Caco-2 (cell line): ENCODE measurements around the gene SH2D6. TPM values are rescaled to one million over a fixed set of nuclear protein-coding genes. Genes with fewer than 3 reads are reported as not detected.

Source experiments
- BruUV-seq: library from RNA; stranded (reverse); fragments of 400-500 nt; replicated peaks from 2 replicates; lab custom pipeline; 2021; lab: Mats Ljungman, UMichigan
- CTCF ChIA-PET: fragments of 300-600 bp; sonication (Branson Sonifier 250); formaldehyde crosslinking; loops from one replicate; lab custom pipeline; 2022; ENCODE audit warnings: antibody characterized with exemption; lab: Charles Lee
- POLR2A ChIA-PET: fragments of 300-600 bp; sonication (Branson Sonifier 250); formaldehyde crosslinking; loops from one replicate; lab custom pipeline; 2022; ENCODE audit warnings: antibody characterized with exemption; lab: Charles Lee
- DNase-seq, 2 experiments: peaks; one replicate each; pipeline versions ENCODE4 v3.0.0 to v3.0.0-alpha.2; 2020 to 2022
- H3K27me3 ChIP-seq: replicated peaks from 2 replicates; pipeline ENCODE4 v1.6.0; 2011; ENCODE audit warnings: low read length; ENCODE audit not compliant: control insufficient read depth, insufficient read depth
- H3K36me3 ChIP-seq: 2 replicates; pipeline ENCODE4 v1.5.1; 2011; ENCODE audit warnings: low read length; ENCODE audit not compliant: control insufficient read depth, insufficient read depth
- H3K4me1 ChIP-seq: fragments of 250-450 bp; sonication (Bioruptor Pico); 2 replicates; pipeline ENCODE4 v1.5.1; 2020; ENCODE audit warnings: mild to moderate bottlenecking
- H3K4me3 ChIP-seq: 2 replicates; pipeline ENCODE4 v1.5.1; 2011; ENCODE audit warnings: low read depth, mild to moderate bottlenecking, control low read depth, low read length
- H3K9me3 ChIP-seq: fragments of 250-450 bp; sonication (Bioruptor Pico); 2 replicates; pipeline ENCODE4 v1.5.1; 2020; ENCODE audit warnings: mild to moderate bottlenecking, moderate library complexity
- H3K27ac Mint-ChIP-seq: one replicate; pipeline ENCODE4 v1.8.0; 2022; ENCODE audit warnings: mixed read lengths; ENCODE audit not compliant: unreplicated experiment
- H3K27me3 Mint-ChIP-seq: one replicate; pipeline ENCODE4 v1.8.0; 2022; ENCODE audit warnings: mixed read lengths; ENCODE audit not compliant: insufficient read depth, unreplicated experiment
- H3K36me3 Mint-ChIP-seq: one replicate; pipeline ENCODE4 v1.8.0; 2022; ENCODE audit warnings: mild to moderate bottlenecking, mixed read lengths; ENCODE audit not compliant: insufficient read depth, unreplicated experiment
- H3K4me1 Mint-ChIP-seq: one replicate; pipeline ENCODE4 v1.8.0; 2022; ENCODE audit warnings: low read depth, mixed read lengths; ENCODE audit not compliant: unreplicated experiment
- H3K4me3 Mint-ChIP-seq: one replicate; pipeline ENCODE4 v1.8.0; 2022; ENCODE audit warnings: mild to moderate bottlenecking, moderate library complexity, mixed read lengths; ENCODE audit not compliant: unreplicated experiment
- H3K9me3 Mint-ChIP-seq: one replicate; pipeline ENCODE4 v1.8.0; 2022; ENCODE audit warnings: mixed read lengths; ENCODE audit not compliant: unreplicated experiment
- CTCF ChIP-seq, 2 experiments: fragments of 200-600 bp in 1 of 2; IDR thresholded peaks; 1 replicate in 1 of 2; 2 replicates in 1 of 2; pipeline versions ENCODE4 v1.5.1 to v1.8.0; 2011 to 2022; ENCODE audit warnings: antibody characterized with exemption in 1 of 2, control low read depth in 1 of 2, inconsistent platforms in 1 of 2, low read depth in 1 of 2, low read length in 1 of 2, mild to moderate bottlenecking in 1 of 2, moderate library complexity in 1 of 2; ENCODE audit not compliant: insufficient read depth in 1 of 2, severe bottlenecking in 1 of 2, unreplicated experiment in 1 of 2
- intact Hi-C: fragments of 100-400 bp; cut with micrococcal nuclease; formaldehyde crosslinking; loops from one replicate; pipeline ENCODE4 v1.10.0; 2022; ENCODE audit not compliant: unreplicated experiment
- total RNA-seq: library from RNA; stranded (reverse); gene quantifications from 2 replicates; pipeline ENCODE4 v1.2.3, GENCODE V29; 2022

The SH2D6 gene
- total RNA-seq, 1 experiment from 2014 or later, result 0.88 TPM

GRCh38 chr2:85390941-85391669 lies 27.4 kb upstream of the SH2D6 start:
- H3K27ac Mint-ChIP-seq, result no peak overlapping the region
- no TSS peak for BruUV-seq
- H3K27me3 Mint-ChIP-seq, result no peaks in the 10 kb centered on the region
- ChIA-PET POLR2A (no interaction called here), CTCF (no interaction called here)
- no peaks in the 10 kb centered on the region for H3K36me3 ChIP-seq
- no peaks in the 10 kb centered on the region for H3K9me3 ChIP-seq
- peak; percentile 39 to 48 for DNase-seq
- no peaks in the 10 kb centered on the region for H3K4me1 ChIP-seq
- intact Hi-C loops, result no loop called here
- no peak overlapping the region for H3K4me3 Mint-ChIP-seq
- H3K4me1 Mint-ChIP-seq, result no peaks in the 10 kb centered on the region
- no peak overlapping the region for H3K4me3 ChIP-seq
- H3K36me3 Mint-ChIP-seq, result peaks cover under 1% of the 10 kb centered on the region
- H3K9me3 Mint-ChIP-seq, result no peaks in the 10 kb centered on the region
- peak in 1 of 2 experiments; percentile 55 for TF ChIP-seq CTCF (IDR thresholded peaks at IDR 0.05; ENCODE audit: insufficient read depth in 1 of 2, low read depth in 1 of 2, low read length in 1 of 2, severe bottlenecking in 1 of 2, unreplicated experiment in 1 of 2)
- H3K27me3 ChIP-seq, result no peaks in the 10 kb centered on the region

- no TSS peak for BruUV-seq
- H3K4me3 ChIP-seq, result no peak overlapping the region
- DNase-seq, result no peak
- POLR2A ChIA-PET, result no interaction called here
- Mint-ChIP-seq H3K9me3 (no peaks in the 10 kb centered on the region), H3K4me1 (peaks cover 7% of the 10 kb centered on the region), H3K27ac (no peak overlapping the region), H3K4me3 (no peak overlapping the region), H3K36me3 (no peaks in the 10 kb centered on the region), H3K27me3 (no peaks in the 10 kb centered on the region)
- intact Hi-C loops, result no loop called here
- no peaks in the 10 kb centered on the region for H3K27me3 ChIP-seq
- CTCF ChIA-PET, result no interaction called here
- H3K4me1 ChIP-seq, result peaks cover 8% of the 10 kb centered on the region; the same call in 1 of the 2 replicates
- no peaks in the 10 kb centered on the region for H3K9me3 ChIP-seq
- TF ChIP-seq CTCF (IDR thresholded peaks at IDR 0.05; ENCODE audit: insufficient read depth in 1 of 2, low read depth in 1 of 2, low read length in 1 of 2, severe bottlenecking in 1 of 2, unreplicated experiment in 1 of 2), result no peak
- H3K36me3 ChIP-seq, result no peaks in the 10 kb centered on the region
These were observed 24.7 kb upstream of the SH2D6 start for GRCh38 chr2:85393836-85394235.

- Mint-ChIP-seq H3K36me3 (no peaks in the 10 kb centered on the region), H3K27ac (no peak overlapping the region), H3K9me3 (no peaks in the 10 kb centered on the region), H3K4me1 (peaks cover 7% of the 10 kb centered on the region), H3K27me3 (no peaks in the 10 kb centered on the region), H3K4me3 (no peak overlapping the region)
- CTCF ChIA-PET, result no interaction called here
- intact Hi-C loops, result no loop called here
- no peak for TF ChIP-seq CTCF (IDR thresholded peaks at IDR 0.05; ENCODE audit: insufficient read depth in 1 of 2, low read depth in 1 of 2, low read length in 1 of 2, severe bottlenecking in 1 of 2, unreplicated experiment in 1 of 2)
- DNase-seq, result peak in 1 of 2 experiments; percentile 25
- peaks cover 8% of the 10 kb centered on the region; the same call in 1 of the 2 replicates for H3K4me1 ChIP-seq
- no peaks in the 10 kb centered on the region for H3K27me3 ChIP-seq
- BruUV-seq, result no TSS peak
- H3K4me3 ChIP-seq, result no peak overlapping the region
- POLR2A ChIA-PET, result no interaction called here
- no peaks in the 10 kb centered on the region for H3K36me3 ChIP-seq
- H3K9me3 ChIP-seq, result no peaks in the 10 kb centered on the region
These were observed 24.2 kb upstream of the SH2D6 start for GRCh38 chr2:85394261-85394681.
